Epithelial cell of alveolus of lung (primary cell): ENCODE data around the gene GARIN6. TPM values are rescaled to one million over a fixed set of nuclear protein-coding genes. Genes with fewer than 3 reads are reported as not detected.

Source experiments
- total RNA-seq: library from RNA; depleted of rRNA; stranded (reverse); fragments of >200 nt; gene quantifications from 2 replicates; pipeline ENCODE4 v1.2.1, GENCODE V29; 2015

Gene GARIN6
- not detected in 2 replicates for total RNA-seq

DNA sequence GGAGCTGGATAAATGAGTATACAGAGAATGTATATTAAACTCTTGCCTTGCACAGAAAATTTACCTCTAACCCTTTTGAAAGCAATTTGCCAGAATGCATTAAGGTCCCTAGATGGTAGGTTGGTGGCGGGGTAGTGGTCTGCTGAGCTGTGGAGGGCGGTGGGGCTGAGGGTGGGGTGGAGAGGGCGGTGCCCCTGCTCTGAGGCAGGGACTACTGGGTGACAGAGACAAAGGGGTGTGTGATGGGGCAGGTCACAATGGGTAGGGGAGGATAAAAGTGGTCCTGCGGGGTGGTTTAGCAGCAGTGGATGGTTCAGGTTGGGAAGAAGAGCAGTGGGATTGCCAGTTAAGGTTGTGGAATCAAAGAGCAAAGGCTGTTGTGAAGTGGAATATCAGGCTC lies at the start of gene GARIN6:
Gene GARIN6 (plus strand): TSS at position 301 of the 400 bp plus-strand sequence. CDS start 422 bp downstream, outside the sequence.

